Measurements from ENCODE around the gene HAPLN3.

- TF ChIP-seq EZH2 (optimal IDR thresholded peaks at IDR 0.05; ENCODE audit: low read depth, low read length): no peak
- no peak for TF ChIP-seq CTCF (IDR thresholded peaks at IDR 0.05; ENCODE audit: low read length)
- TF ChIP-seq EZH2phosphoT487 (IDR thresholded peaks at IDR 0.05; ENCODE audit: low read length): no peak
Observed at GRCh38 chr15:88930579-88930978, 35.2 kb upstream of the HAPLN3 start.

Measured in MM.1S (cell line).